IMR-90 (cell line): ENCODE measurements around the gene CNTN4. TPM values are rescaled to one million over a fixed set of nuclear protein-coding genes. Genes with fewer than 3 reads are reported as not detected.

Experiments used
- ATAC-seq: fragments of 200-7000 bp; cut with Tn5 transposase; 2 replicates; pipeline ENCODE4 v1.9.1; 2020; ENCODE audit warnings: low read depth, mild to moderate bottlenecking, moderate library complexity
- BruUV-seq: library from RNA; stranded (reverse); fragments of 400-500 nt; replicated peaks from 2 replicates; lab custom pipeline; 2021; lab: Mats Ljungman, UMichigan
- CTCF ChIA-PET: fragments of 300-600 bp; formaldehyde crosslinking; extraction: SDS; loops from one replicate; lab custom pipeline; 2021; ENCODE audit warnings: antibody characterized with exemption; lab: Yijun Ruan, JAX
- POLR2A ChIA-PET: fragments of 300-600 bp; sonication (Branson Sonifier 250); formaldehyde crosslinking; loops from one replicate; lab custom pipeline; 2022; ENCODE audit warnings: antibody characterized with exemption; ENCODE audit not compliant: unreplicated experiment; lab: Charles Lee
- DNase-seq: peaks from one replicate; pipeline ENCODE4 v3.0.0; 2013
- H2AFZ ChIP-seq: replicated peaks from 2 replicates; pipeline ENCODE3; 2013; ENCODE audit warnings: low read length, mild to moderate bottlenecking; ENCODE audit not compliant: poor library complexity
- H2AK5ac ChIP-seq: 2 replicates; pipeline ENCODE4 v1.6.1; 2013; ENCODE audit warnings: low read depth, low read length, inconsistent platforms
- H2AK9ac ChIP-seq: replicated peaks from 2 replicates; pipeline ENCODE3; 2013; ENCODE audit warnings: mild to moderate bottlenecking, low read depth, low read length, moderate library complexity; ENCODE audit not compliant: poor library complexity
- H2BK120ac ChIP-seq: 2 replicates; pipeline ENCODE4 v1.6.1; 2013; ENCODE audit warnings: low read depth, low read length, inconsistent platforms
- H2BK15ac ChIP-seq: 3 replicates; pipeline ENCODE4 v1.6.1; 2013; ENCODE audit warnings: low read depth, low read length, inconsistent platforms
- H2BK20ac ChIP-seq: 2 replicates; pipeline ENCODE4 v1.6.1; 2013; ENCODE audit warnings: low read depth, mild to moderate bottlenecking, inconsistent platforms, low read length, moderate library complexity
- H2BK5ac ChIP-seq: 2 replicates; pipeline ENCODE4 v1.6.1; 2013; ENCODE audit warnings: mild to moderate bottlenecking, low read depth, low read length, inconsistent platforms; ENCODE audit not compliant: poor library complexity, severe bottlenecking
- H3K14ac ChIP-seq: replicated peaks from 2 replicates; pipeline ENCODE4 v1.6.1; 2013; ENCODE audit warnings: low read depth, low read length, inconsistent platforms
- H3K18ac ChIP-seq: 2 replicates; pipeline ENCODE4 v1.6.1; 2013; ENCODE audit warnings: low read depth, low read length, control low read depth
- H3K23ac ChIP-seq: 2 replicates; pipeline ENCODE4 v1.6.1; 2013; ENCODE audit warnings: low read depth, low read length, inconsistent platforms
- H3K27ac ChIP-seq: 2 replicates; pipeline ENCODE4 v1.5.1; 2013; ENCODE audit warnings: mild to moderate bottlenecking, control low read depth, low read length; ENCODE audit not compliant: insufficient read depth
- H3K27me3 ChIP-seq: 2 replicates; pipeline ENCODE4 v1.6.1; 2013; ENCODE audit warnings: low read length; ENCODE audit not compliant: control insufficient read depth, insufficient read depth
- H3K36me3 ChIP-seq: 2 replicates; pipeline ENCODE4 v1.6.1; 2013; ENCODE audit warnings: low read length, mixed read lengths; ENCODE audit not compliant: control insufficient read depth, insufficient read depth
- H3K4ac ChIP-seq: 2 replicates; pipeline ENCODE4 v1.6.1; 2013; ENCODE audit warnings: low read depth, low read length, inconsistent platforms
- H3K4me1 ChIP-seq: 2 replicates; pipeline ENCODE4 v1.6.1; 2013; ENCODE audit warnings: low read length, mixed read lengths; ENCODE audit not compliant: control insufficient read depth, insufficient read depth
- H3K4me2 ChIP-seq: 2 replicates; pipeline ENCODE4 v1.6.1; 2013; ENCODE audit warnings: low read depth, mild to moderate bottlenecking, control low read depth, low read length, moderate library complexity
- H3K4me3 ChIP-seq: 2 replicates; pipeline ENCODE4 v1.5.1; 2013; ENCODE audit warnings: low read depth, mild to moderate bottlenecking, control low read depth, low read length, moderate library complexity; ENCODE audit not compliant: insufficient read depth
- H3K56ac ChIP-seq: 2 replicates; pipeline ENCODE4 v1.6.1; 2013; ENCODE audit warnings: low read length, inconsistent platforms; ENCODE audit not compliant: insufficient read depth; ENCODE audit errors: extremely low read depth
- H3K79me1 ChIP-seq, 2 experiments: 2 replicates each; pipeline ENCODE4 v1.6.1; 2013; ENCODE audit warnings: low read length in 2 of 2, inconsistent platforms in 1 of 2, low read depth in 1 of 2
- H3K9ac ChIP-seq: 2 replicates; pipeline ENCODE4 v1.6.1; 2013; ENCODE audit warnings: low read depth, low read length, control low read depth
- H3K9me1 ChIP-seq: 2 replicates; pipeline ENCODE4 v1.6.1; 2013; ENCODE audit warnings: low read length, inconsistent platforms; ENCODE audit not compliant: insufficient read depth
- H3K9me3 ChIP-seq: 2 replicates; pipeline ENCODE4 v1.6.1; 2013; ENCODE audit warnings: low read length; ENCODE audit not compliant: control insufficient read depth, insufficient read depth
- H4K20me1 ChIP-seq: 2 replicates; pipeline ENCODE4 v1.6.1; 2013; ENCODE audit warnings: low read length, inconsistent platforms; ENCODE audit not compliant: insufficient read depth
- H4K5ac ChIP-seq: 2 replicates; pipeline ENCODE4 v1.6.1; 2013; ENCODE audit warnings: mild to moderate bottlenecking, low read depth, low read length, control low read depth
- H4K8ac ChIP-seq, 2 experiments: 2 replicates each; pipeline ENCODE4 v1.6.1; 2013; ENCODE audit warnings: low read depth in 2 of 2, low read length in 2 of 2, control low read depth in 1 of 2, inconsistent platforms in 1 of 2
- H4K91ac ChIP-seq: 2 replicates; pipeline ENCODE4 v1.6.1; 2013; ENCODE audit warnings: low read depth, low read length, inconsistent platforms; ENCODE audit not compliant: insufficient read depth
- BHLHE40 ChIP-seq: fragments of 150-350 bp; IDR thresholded peaks from 2 replicates; pipeline ENCODE4 v1.6.1; 2016; ENCODE audit warnings: mild to moderate bottlenecking, low read depth, low read length
- CEBPB ChIP-seq: IDR thresholded peaks from 2 replicates; pipeline ENCODE4 v1.6.1; 2012; ENCODE audit warnings: low read depth, low read length, improper control_type of control experiment
- CHD1 ChIP-seq: IDR thresholded peaks from 2 replicates; pipeline ENCODE4 v1.6.1; 2012; ENCODE audit warnings: low read depth, low read length, improper control_type of control experiment
- CTCF ChIP-seq: conservative IDR thresholded peaks from 2 replicates; pipeline ENCODE4 v1.5.1; 2012; ENCODE audit warnings: mild to moderate bottlenecking, low read depth, low read length, improper control_type of control experiment
- ELK1 ChIP-seq: fragments of 150-350 bp; IDR thresholded peaks from 2 replicates; pipeline ENCODE4 v1.6.1; 2016; ENCODE audit warnings: low read depth, mild to moderate bottlenecking, low read length, moderate library complexity, borderline replicate concordance
- FOS ChIP-seq: fragments of 150-350 bp; IDR thresholded peaks from 2 replicates; pipeline ENCODE4 v1.6.1; 2016; ENCODE audit warnings: low read depth, low read length
- MAFK ChIP-seq: IDR thresholded peaks from 2 replicates; pipeline ENCODE4 v1.6.1; 2012; ENCODE audit warnings: low read depth, low read length, improper control_type of control experiment
- MAZ ChIP-seq: IDR thresholded peaks from 2 replicates; pipeline ENCODE4 v1.6.1; 2012; ENCODE audit warnings: low read depth, mild to moderate bottlenecking, low read length, improper control_type of control experiment, moderate library complexity, borderline replicate concordance
- MXI1 ChIP-seq: IDR thresholded peaks from 2 replicates; pipeline ENCODE4 v1.6.1; 2012; ENCODE audit warnings: low read depth, mild to moderate bottlenecking, low read length, moderate library complexity, borderline replicate concordance
- NFE2L2 ChIP-seq: fragments of 150-350 bp; IDR thresholded peaks from 2 replicates; pipeline ENCODE4 v1.6.1; 2016; ENCODE audit warnings: low read depth, mild to moderate bottlenecking, low read length
- POLR2A ChIP-seq: IDR thresholded peaks from 2 replicates; pipeline ENCODE4 v1.6.1; 2012; ENCODE audit warnings: mild to moderate bottlenecking, low read depth, low read length
- RAD21 ChIP-seq: IDR thresholded peaks from 2 replicates; pipeline ENCODE4 v1.6.1; 2012; ENCODE audit warnings: low read length, improper control_type of control experiment
- RCOR1 ChIP-seq: IDR thresholded peaks from 2 replicates; pipeline ENCODE4 v1.6.1; 2012; ENCODE audit warnings: mild to moderate bottlenecking, low read length, improper control_type of control experiment; ENCODE audit not compliant: insufficient replicate concordance
- RFX5 ChIP-seq: IDR thresholded peaks from 2 replicates; pipeline ENCODE4 v1.8.0; 2012; ENCODE audit warnings: low read depth, mild to moderate bottlenecking, low read length, moderate library complexity
- SMC3 ChIP-seq: fragments of 150-350 bp; IDR thresholded peaks from 2 replicates; pipeline ENCODE4 v1.6.1; 2016; ENCODE audit warnings: low read depth, mild to moderate bottlenecking, antibody characterized with exemption, low read length, moderate library complexity
- WGBS, 2 experiments: methylation state at CpG; one replicate each; pipeline versions ENCODE4 v1.1.5 to v1.1.7; 2013; ENCODE audit warnings: missing lambda C conversion rate in 2 of 2; ENCODE audit not compliant: insufficient read length in 1 of 2; ENCODE audit errors: extremely low coverage in 2 of 2; 5-methylcytosine and 5-hydroxymethylcytosine counted together
- dilution Hi-C: fragments of 300-500 bp; cut with HindIII; formaldehyde crosslinking; loops from one replicate; pipeline ENCODE4 v1.14.3; 2018; ENCODE audit warnings: low sequenced_read_pairs; ENCODE audit not compliant: unreplicated experiment
- in situ Hi-C: fragments of 300-500 bp; cut with MboI; formaldehyde crosslinking; loops from 3 replicates; pipeline ENCODE4 v1.14.3; 2019; ENCODE audit warnings: low sequenced_read_pairs, inconsistent platforms, mixed read lengths
- intact Hi-C: fragments of 100-400 bp; cut with micrococcal nuclease; formaldehyde crosslinking; loops from 2 replicates; pipeline ENCODE4 v1.10.0; 2022
- polyA plus RNA-seq, 3 experiments: library from polyadenylated mRNA; depleted of rRNA; stranded (reverse); fragments of >200 nt; gene quantifications; 2 replicates each; pipeline ENCODE4 v1.2.3, GENCODE V29; 2012; ENCODE audit warnings: low replicate concordance in 1 of 3
- total RNA-seq: library from RNA; depleted of rRNA; stranded (reverse); fragments of >200 nt; gene quantifications from 2 replicates; pipeline ENCODE4 v1.2.3, GENCODE V29; 2012
- TF ChIP-seq, protein P1 (sequence below): fragments of 150-350 bp; IDR thresholded peaks from 2 replicates; pipeline ENCODE4 v1.6.1; 2017; ENCODE audit warnings: mild to moderate bottlenecking, antibody characterized with exemption, low read length, low read depth

The CNTN4 gene
- total and polyA plus RNA-seq, 2 of the 4 experiments (the other 2 are of a cell fraction): under 0.01 TPM; not detected in 1

DNA sequence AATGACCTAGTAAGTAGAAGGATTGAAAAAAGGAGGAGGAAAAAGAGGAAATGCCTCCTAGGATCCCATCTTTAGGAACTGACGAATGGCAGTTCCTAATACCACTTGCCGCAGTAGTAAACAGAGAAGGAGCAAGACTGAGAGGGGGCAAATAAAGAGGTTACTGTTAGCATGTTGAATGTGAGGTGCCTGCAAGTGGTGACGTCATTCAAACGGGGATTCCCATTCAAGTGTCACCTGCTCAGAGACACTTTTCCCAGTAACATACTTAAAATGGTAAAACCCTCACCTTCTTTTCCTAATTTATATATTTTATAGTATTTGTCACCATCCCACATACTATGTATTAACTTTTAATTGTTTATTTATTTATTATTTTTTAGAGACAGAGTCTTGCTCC is 832.6 kb downstream of the CNTN4 start:
- no peak overlapping the region for H3K4me2 ChIP-seq
- no peak overlapping the region for H2AK5ac ChIP-seq
- H3K4me3 ChIP-seq: no peak overlapping the region
- H2BK120ac ChIP-seq: no peak overlapping the region
- TF ChIP-seq MXI1 (no peak), MAZ (no peak), CEBPB (no peak), CHD1 (no peak), RAD21 (no peak), ELK1 (no peak), CTCF (no peak), RFX5 (no peak), FOS (no peak), MAFK (no peak), NFE2L2 (no peak), RCOR1 (no peak), SMC3 (no peak), BHLHE40 (no peak), POLR2A (no peak)
- TF ChIP-seq, protein P1, sequence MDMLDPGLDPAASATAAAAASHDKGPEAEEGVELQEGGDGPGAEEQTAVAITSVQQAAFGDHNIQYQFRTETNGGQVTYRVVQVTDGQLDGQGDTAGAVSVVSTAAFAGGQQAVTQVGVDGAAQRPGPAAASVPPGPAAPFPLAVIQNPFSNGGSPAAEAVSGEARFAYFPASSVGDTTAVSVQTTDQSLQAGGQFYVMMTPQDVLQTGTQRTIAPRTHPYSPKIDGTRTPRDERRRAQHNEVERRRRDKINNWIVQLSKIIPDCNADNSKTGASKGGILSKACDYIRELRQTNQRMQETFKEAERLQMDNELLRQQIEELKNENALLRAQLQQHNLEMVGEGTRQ: no peak
- H2AFZ ChIP-seq: no peak overlapping the region
- H3K4me1 ChIP-seq: no peaks in the 10 kb centered on the region
- H3K27me3 ChIP-seq: no peaks in the 10 kb centered on the region
- dilution Hi-C loops: no loop called here
- H4K8ac ChIP-seq: no peak overlapping the region
- H3K9ac ChIP-seq: no peak overlapping the region
- BruUV-seq: no TSS peak
- peaks cover 19% of the 10 kb centered on the region for H3K9me3 ChIP-seq
- H3K4ac ChIP-seq: no peak overlapping the region
- no peaks in the 10 kb centered on the region for H3K36me3 ChIP-seq
- no peaks in the 10 kb centered on the region for H4K20me1 ChIP-seq
- no peaks in the 10 kb centered on the region for H3K9me1 ChIP-seq
- no CpG with 5 or more reads among the region's 4 CpGs for WGBS, 2 experiments
- DNase-seq: no peak
- H2BK5ac ChIP-seq: no peak overlapping the region
- in situ Hi-C loops: no loop called here
- no peak overlapping the region for H3K18ac ChIP-seq
- no peak overlapping the region for H2BK15ac ChIP-seq
- H4K5ac ChIP-seq: no peak overlapping the region
- ATAC-seq: no peak
- ChIA-PET CTCF (no interaction called here), POLR2A (no interaction called here)
- intact Hi-C loops: no loop called here
- H2AK9ac ChIP-seq: no peak overlapping the region
- no peak overlapping the region for H3K27ac ChIP-seq
- no peak overlapping the region for H3K56ac ChIP-seq
- no peak overlapping the region for H3K23ac ChIP-seq
- H2BK20ac ChIP-seq: no peak overlapping the region
- H3K14ac ChIP-seq: no peak overlapping the region
- H3K79me1 ChIP-seq: no peaks in the 10 kb centered on the region
- no peak overlapping the region for H4K91ac ChIP-seq
